ENCODE results near the gene STMN3. TPM values are rescaled to one million over a fixed set of nuclear protein-coding genes. Genes with fewer than 3 reads are reported as not detected.

The STMN3 gene
- total and polyA plus RNA-seq, 2 donors from 2014 or later: 20.6 to 84.9 TPM

DNA sequence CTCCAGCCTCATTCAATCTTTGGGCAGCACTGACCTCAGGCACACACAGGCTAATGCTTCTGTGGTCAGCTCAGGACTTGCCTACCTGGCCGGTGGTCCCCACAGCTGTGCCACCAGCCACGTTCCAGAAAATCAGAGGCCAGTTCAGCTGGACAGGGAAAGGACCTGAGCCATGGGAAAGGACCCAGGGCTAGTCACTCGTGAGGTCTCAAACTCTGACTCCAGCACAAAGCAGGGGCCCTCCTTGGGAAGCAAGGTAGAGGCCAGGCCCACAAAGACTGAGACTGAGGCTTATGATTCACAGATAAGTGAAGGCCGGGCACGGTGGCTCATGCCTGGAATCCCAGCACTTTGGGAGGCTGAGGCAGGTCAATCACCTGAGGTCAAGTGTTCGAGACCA, 56.8 kb downstream of the STMN3 start:
- H3K27me3 ChIP-seq (ENCODE audit: control insufficient read depth, insufficient read depth, low read length): no peaks in the 10 kb centered on the region
- TF ChIP-seq, protein P1, sequence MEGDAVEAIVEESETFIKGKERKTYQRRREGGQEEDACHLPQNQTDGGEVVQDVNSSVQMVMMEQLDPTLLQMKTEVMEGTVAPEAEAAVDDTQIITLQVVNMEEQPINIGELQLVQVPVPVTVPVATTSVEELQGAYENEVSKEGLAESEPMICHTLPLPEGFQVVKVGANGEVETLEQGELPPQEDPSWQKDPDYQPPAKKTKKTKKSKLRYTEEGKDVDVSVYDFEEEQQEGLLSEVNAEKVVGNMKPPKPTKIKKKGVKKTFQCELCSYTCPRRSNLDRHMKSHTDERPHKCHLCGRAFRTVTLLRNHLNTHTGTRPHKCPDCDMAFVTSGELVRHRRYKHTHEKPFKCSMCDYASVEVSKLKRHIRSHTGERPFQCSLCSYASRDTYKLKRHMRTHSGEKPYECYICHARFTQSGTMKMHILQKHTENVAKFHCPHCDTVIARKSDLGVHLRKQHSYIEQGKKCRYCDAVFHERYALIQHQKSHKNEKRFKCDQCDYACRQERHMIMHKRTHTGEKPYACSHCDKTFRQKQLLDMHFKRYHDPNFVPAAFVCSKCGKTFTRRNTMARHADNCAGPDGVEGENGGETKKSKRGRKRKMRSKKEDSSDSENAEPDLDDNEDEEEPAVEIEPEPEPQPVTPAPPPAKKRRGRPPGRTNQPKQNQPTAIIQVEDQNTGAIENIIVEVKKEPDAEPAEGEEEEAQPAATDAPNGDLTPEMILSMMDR (IDR thresholded peaks at IDR 0.05; ENCODE audit: borderline replicate concordance, extremely low read depth, insufficient read depth): no peak
- no peak overlapping the region for H3K27ac ChIP-seq (ENCODE audit: low read depth in 2 of 2, low read length in 2 of 2)
- no peaks in the 10 kb centered on the region for H3K9me3 ChIP-seq (ENCODE audit: control insufficient read depth in 2 of 3, insufficient read depth in 1 of 3, low read length in 3 of 3)
- no peaks in the 10 kb centered on the region for H3K4me1 ChIP-seq (ENCODE audit: control insufficient read depth in 2 of 3, insufficient read depth in 2 of 3, low read depth in 1 of 3, low read length in 3 of 3)
- no peak for FAIRE-seq
- H3K4me3 ChIP-seq (ENCODE audit: low read length in 3 of 3): no peak overlapping the region
- intact Hi-C loops (cut with DNase I): no loop called here
- H3K36me3 ChIP-seq (ENCODE audit: control insufficient read depth in 2 of 3, insufficient read depth in 3 of 3, low read length in 3 of 3): peaks cover 0 to 30% (median 12%) of the 10 kb centered on the region in 3 donors
- DNase-seq: peak in 1 of 5 donors; percentile 21
- no peak overlapping the region for H3K9ac ChIP-seq (ENCODE audit: low read length in 3 of 3)

DNA sequence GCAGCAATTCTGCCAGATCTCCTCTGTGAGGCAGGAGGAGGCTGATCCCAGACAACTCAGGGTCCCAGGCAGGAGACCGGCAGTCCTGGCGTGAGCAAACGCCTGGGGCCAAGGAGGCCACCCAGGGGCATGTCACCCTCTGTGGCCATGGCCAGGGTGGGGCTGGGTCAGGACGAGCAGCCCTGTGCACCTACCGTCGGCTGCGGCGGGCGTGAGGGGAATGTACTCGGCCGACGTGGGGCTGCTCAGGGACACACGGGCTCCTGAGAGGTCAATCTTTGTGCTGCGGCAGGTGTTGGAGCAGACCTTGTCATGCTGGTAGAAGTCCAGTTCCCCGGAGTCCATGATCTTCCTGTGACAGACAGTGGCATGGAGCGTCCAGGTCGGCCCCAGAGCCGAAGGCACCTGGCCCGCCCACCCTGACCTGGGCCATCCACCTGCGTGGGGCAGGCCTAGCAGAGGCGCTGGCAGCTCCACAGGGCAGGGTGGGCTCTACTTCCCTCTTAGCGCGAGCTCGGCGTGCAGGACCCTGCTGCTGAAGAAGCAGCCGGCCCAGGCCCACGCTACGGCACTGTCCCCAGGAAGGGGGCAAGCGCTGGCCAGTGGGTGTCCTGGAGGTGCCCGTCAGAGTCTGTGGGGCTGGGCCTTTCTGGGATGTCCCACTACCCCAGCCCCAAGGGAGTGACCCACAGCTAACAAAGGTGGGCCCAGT, 57.7 kb downstream of the STMN3 start:
- FAIRE-seq (no peak), DNase-seq (peak in 1 of 5 donors; percentile 71)
- intact Hi-C loops (cut with DNase I): no loop called here
- Histone ChIP-seq H3K4me1 (ENCODE audit: control insufficient read depth in 2 of 3, insufficient read depth in 2 of 3, low read depth in 1 of 3, low read length in 3 of 3) (no peaks in the 10 kb centered on the region), H3K4me3 (ENCODE audit: low read length in 3 of 3) (no peak overlapping the region), H3K36me3 (ENCODE audit: control insufficient read depth in 2 of 3, insufficient read depth in 3 of 3, low read length in 3 of 3) (peaks cover 0 to 33% (median 11%) of the 10 kb centered on the region in 3 donors), H3K9ac (ENCODE audit: low read length in 3 of 3) (no peak overlapping the region), H3K9me3 (ENCODE audit: control insufficient read depth in 2 of 3, insufficient read depth in 1 of 3, low read length in 3 of 3) (no peaks in the 10 kb centered on the region), H3K27me3 (ENCODE audit: control insufficient read depth, insufficient read depth, low read length) (no peaks in the 10 kb centered on the region), H3K27ac (ENCODE audit: low read depth in 2 of 2, low read length in 2 of 2) (no peak overlapping the region)
- TF ChIP-seq, protein P1 (IDR thresholded peaks at IDR 0.05; ENCODE audit: borderline replicate concordance, extremely low read depth, insufficient read depth): no peak

DNA sequence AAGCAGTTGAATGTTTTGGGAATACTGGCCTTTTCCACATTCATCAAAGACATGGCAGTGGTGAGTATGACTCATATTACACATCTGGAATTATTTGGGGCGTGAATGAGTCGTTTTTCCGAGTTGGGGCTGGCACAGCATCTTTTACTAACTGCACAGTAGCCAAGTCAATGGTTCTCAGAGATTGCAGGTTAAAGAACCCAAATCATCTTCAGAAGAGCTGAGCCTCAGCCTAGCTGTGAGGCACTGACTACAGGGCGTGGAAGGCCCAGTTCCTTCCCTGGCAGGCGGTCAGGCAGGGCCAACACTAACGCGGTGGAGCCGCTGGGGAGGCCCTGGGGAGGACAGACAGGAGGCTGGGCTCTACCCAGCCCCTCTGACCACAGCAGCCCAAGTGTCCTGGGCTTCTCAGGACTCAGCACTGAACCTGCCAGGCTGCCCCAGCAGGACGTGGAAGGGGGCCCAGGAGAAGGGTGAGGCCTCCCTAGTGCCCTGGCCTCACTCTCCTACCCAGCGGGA, 59.1 kb downstream of the STMN3 start:
- H3K36me3 ChIP-seq (ENCODE audit: control insufficient read depth in 2 of 3, insufficient read depth in 3 of 3, low read length in 3 of 3): peaks cover 0 to 31% (median 11%) of the 10 kb centered on the region in 3 donors
- TF ChIP-seq, protein P1 (IDR thresholded peaks at IDR 0.05; ENCODE audit: borderline replicate concordance, extremely low read depth, insufficient read depth): no peak
- intact Hi-C loops (cut with DNase I): no loop called here
- no peak overlapping the region for H3K9ac ChIP-seq (ENCODE audit: low read length in 3 of 3)
- peak in 1 of 5 donors; percentile 26 for DNase-seq
- no peak overlapping the region for H3K4me3 ChIP-seq (ENCODE audit: low read length in 3 of 3)
- H3K4me1 ChIP-seq (ENCODE audit: control insufficient read depth in 2 of 3, insufficient read depth in 2 of 3, low read depth in 1 of 3, low read length in 3 of 3): no peaks in the 10 kb centered on the region
- no peak for FAIRE-seq
- H3K9me3 ChIP-seq (ENCODE audit: control insufficient read depth in 2 of 3, insufficient read depth in 1 of 3, low read length in 3 of 3): no peaks in the 10 kb centered on the region
- no peaks in the 10 kb centered on the region for H3K27me3 ChIP-seq (ENCODE audit: control insufficient read depth, insufficient read depth, low read length)
- H3K27ac ChIP-seq (ENCODE audit: low read depth in 2 of 2, low read length in 2 of 2): no peak overlapping the region

All from kidney (tissue), 14 donors.